Ramos (cell line): ENCODE measurements around the gene AJAP1.

Experiments used
- in situ Hi-C: fragments of 300-500 bp; cut with MboI; formaldehyde crosslinking; loops from one replicate; pipeline ENCODE4 v1.14.3; 2022; ENCODE audit warnings: low sequenced_read_pairs; ENCODE audit not compliant: unreplicated experiment

The AJAP1 gene

DNA sequence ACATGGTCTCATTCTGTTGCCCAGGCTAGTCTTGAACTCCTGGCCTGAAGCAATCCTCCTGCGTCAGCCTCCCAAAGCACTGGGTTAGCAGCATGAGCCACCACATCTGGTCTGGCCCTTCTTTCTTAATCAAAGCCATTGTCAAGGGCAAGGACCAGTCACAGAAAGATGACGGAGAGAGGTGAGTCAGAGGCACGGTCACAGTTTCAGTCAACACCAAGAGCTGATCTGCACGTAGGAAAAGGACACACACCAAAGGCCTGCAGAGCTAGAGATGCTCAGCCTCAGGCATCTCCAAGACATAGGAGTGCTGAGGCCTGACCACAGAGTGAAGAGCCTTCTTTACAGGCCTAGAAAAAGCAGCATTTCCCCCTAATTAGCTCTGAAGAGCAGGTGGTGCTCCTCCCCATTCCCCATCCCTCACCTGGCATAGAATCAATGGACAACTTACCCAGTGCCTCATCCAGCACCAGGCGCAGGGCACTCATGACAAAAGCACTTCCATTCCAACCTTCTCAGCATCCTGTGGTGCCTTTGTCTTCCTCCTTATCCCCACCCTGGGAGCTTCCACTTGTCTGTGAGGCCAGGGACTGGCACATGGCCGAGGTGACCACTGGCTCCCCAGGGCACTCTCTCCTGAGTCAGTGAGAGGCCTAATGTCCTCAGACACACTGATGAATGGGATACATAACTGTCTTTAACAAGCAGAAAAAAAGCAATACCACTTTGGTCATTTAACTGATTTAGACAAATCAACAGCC is 139.8 kb downstream of the AJAP1 start:
- in situ Hi-C loops = no loop called here

DNA sequence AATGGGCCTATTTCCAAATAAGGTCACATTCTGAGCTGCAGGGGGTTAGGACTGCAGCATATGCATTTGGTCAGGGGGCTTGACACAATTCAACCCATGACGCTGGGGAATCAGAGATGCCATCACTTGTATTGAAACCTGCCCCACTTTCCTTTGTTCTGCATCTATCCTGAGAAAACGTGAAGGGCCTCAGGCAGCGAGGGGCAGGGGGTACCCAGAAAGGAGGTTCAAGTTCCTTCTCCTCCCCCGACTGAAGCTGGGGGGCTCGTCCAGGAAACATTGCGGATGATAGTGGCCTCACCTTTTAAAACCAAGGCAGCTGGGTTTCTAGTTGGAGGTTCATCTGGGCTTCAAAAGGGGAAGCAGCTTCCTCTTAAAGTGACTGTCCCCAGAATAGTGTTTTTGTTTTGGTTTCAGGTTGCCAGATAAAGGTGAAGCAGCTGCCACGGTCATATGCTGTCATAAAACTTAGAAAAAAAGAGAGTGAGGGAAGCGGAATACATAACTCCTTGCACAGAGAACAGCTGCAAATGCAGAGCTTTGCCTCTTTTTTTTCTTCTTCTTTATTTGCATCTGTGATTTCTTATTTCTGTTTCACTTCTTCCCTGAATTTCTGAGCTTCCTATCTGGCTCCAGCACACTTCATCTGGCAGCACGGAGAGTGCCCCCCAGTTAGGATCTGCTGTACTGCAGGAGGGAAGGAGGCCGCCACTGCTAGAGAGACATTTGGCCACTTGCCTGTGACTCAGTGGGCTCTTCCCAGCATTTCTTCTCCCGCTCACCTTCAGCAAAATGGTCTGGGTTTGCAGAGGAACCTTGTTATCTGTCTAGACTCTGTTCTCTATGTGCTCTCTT is 142.0 kb downstream of the AJAP1 start:
- in situ Hi-C loops = no loop called here

GRCh38 chr1:4797016-4797410 is 142.6 kb downstream of the AJAP1 start:
- in situ Hi-C loops = no loop called here

GRCh38 chr1:4797429-4797828 is 143.0 kb downstream of the AJAP1 start:
- in situ Hi-C loops = no loop called here

GRCh38 chr1:4801192-4801924 is 146.9 kb downstream of the AJAP1 start:
- in situ Hi-C loops = loop anchor here (25.0 kb wide), 1 partner anchor 139 kb away; the partner anchor contains the start of gene AJAP1

- in situ Hi-C loops = loop anchor here (25.0 kb wide), 1 partner anchor 140 kb away; the partner anchor contains the start of gene AJAP1
These were observed 147.6 kb downstream of the AJAP1 start for GRCh38 chr1:4802024-4802423.

GRCh38 chr1:4803335-4803734 is 148.9 kb downstream of the AJAP1 start:
- in situ Hi-C loops = loop anchor here (25.0 kb wide), 1 partner anchor 141 kb away; the partner anchor contains the start of gene AJAP1

DNA sequence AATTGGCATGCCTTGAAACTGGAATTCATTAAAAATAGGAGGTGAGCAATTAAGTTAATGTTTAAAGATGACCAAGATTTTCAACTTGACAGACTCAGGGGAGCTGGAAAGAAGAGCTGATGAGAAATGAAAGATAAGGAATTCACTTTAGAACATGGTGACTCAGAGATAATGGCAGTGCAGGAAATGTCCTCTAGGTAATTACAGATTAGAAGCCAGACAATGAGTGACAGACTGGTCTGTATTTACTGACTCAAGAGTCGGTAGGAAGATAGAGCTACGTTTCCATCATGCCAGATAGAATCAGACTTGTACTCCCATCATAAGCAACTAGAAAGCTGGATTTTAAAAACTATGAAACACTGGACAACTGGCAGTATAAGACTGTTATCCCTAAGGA is 151.6 kb downstream of the AJAP1 start:
- in situ Hi-C loops = loop anchor here (25.0 kb wide), 1 partner anchor 144 kb away; the partner anchor contains the start of gene AJAP1

DNA sequence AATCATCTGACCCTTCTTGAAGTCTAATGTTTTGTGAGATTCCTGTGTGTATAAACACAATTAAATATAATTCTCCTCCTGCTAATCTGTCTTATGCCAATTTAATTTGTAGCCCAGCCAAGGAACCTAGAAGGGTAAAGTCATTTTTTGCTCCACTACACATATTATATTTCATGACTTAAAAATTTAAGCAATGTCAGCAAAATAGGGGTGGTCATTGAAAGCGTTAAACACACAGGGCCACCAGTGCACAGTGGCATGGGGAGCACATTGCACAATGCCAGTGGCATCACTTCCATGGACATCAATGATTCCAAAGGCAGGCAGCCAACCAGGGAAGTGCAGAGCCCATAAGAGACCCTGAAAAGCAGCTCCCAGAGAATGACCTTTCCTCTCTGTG is 166.1 kb downstream of the AJAP1 start:
- in situ Hi-C loops = loop anchor here (25.0 kb wide), 1 partner anchor 158 kb away; the partner anchor contains the start of gene AJAP1

DNA sequence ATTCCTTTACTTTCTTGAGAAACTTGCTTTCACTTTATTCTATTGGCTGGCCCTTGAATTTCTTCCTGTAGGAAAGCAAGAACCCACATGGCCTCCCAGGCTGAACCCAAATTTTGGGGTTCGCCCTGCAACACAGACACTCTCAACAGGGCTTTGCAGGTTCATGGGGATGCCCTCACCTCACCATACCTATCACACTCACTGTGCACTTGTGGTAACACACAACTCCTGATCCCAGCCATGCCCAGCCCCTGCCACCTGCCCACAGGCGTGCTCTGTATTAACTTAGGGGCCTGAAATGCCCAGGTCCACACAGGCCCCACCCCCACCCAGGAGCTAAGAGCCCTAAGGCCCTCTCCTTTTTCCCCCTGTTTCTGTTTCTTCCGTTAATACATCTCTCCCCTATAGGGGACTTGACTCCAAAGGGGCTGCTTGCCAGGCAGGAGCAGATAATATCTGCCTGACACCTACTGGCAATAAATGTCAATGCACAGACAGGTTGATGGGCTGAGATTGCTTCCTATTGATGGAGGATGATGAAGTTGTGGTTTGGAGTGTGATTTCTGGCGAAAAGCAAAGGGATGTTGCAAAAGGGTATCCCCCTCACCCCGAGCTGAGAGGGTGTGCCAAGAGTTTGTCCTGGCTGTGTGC is 171.5 kb downstream of the AJAP1 start:
- in situ Hi-C loops = no loop called here

GRCh38 chr1:4830707-4831106 is 176.3 kb downstream of the AJAP1 start:
- in situ Hi-C loops = no loop called here

- in situ Hi-C loops = no loop called here
These were observed 182.2 kb downstream of the AJAP1 start for GRCh38 chr1:4836574-4836973.

- in situ Hi-C loops = no loop called here
These were observed 182.7 kb downstream of the AJAP1 start for GRCh38 chr1:4837031-4837600.

GRCh38 chr1:4837752-4838151 is 183.3 kb downstream of the AJAP1 start:
- in situ Hi-C loops = no loop called here

DNA sequence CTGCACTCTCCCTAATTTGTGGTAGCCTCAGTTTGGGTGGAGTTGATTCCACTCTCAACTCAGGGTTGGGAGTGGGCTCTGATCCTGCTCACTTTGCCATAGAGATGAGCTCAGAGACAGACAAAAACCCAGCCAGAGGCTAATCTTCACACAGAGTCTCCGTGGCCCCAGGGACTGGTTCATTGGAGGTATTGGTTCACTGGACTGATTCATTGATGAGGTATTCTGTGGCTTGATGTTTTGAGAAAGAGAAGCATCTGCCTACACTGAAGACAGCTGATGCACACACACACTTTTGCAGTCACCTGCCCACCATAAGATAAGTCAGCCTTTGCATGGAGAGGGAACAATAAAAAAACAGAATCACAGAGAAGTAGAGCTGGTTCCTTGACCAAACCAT is 183.8 kb downstream of the AJAP1 start:
- in situ Hi-C loops = no loop called here
